Posterior vena cava (tissue), 2 donors: ENCODE data around the gene PFKFB1. TPM values are rescaled to one million over a fixed set of nuclear protein-coding genes. Genes with fewer than 3 reads are reported as not detected.
A peak's percentile ranks its signal among the peaks of the same experiment; 100 is the strongest.

Source experiments
- DNase-seq: peaks from one replicate; pipeline ENCODE4 v3.0.0-alpha.2; 2020; ENCODE audit warnings: low spot score
- intact Hi-C, 2 donors: fragments of 100-400 bp; cut with DNase I; formaldehyde crosslinking; loops; one replicate each; pipeline versions ENCODE4 v1.14.1 to v1.14.2; 2022 to 2023
- total RNA-seq, 2 donors: library from RNA; stranded (reverse); fragmentation: NEBNext Ultra II Directional; extraction: Animal tissue kit (Norgen Biotek cat#: 25700); gene quantifications; one replicate each; pipeline ENCODE4 v1.2.1, GENCODE V29; 2021
- donor health status: DM: yes; HTN: yes; CAD: no.
- donor health status: DM: yes; HTN: yes; CAD: no.

Gene PFKFB1
- total RNA-seq, 2 donors from 2014 or later: 0.14 to 0.42 TPM

- intact Hi-C loops: no loop called here
These were observed 63.5 kb downstream of the PFKFB1 start for GRCh38 chrX:54930291-54931049.

DNA sequence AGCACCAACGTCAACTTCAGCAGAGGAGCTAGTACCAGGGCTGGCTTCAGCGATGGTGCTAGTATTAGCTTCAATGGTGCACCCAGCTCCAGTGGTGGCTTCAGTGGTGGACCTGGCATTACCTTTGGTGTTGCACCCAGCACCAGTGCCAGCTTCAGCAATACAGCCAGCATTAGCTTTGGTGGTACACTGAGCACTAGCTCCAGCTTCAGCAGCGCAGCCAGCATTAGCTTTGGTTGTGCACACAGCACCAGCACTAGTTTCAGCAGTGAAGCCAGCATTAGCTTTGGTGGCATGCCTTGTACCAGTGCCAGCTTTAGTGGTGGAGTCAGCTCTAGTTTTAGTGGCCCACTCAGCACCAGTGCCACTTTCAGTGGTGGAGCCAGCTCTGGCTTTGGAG lies 65.1 kb downstream of the PFKFB1 start:
- intact Hi-C loops: no loop called here
- no peak for DNase-seq

More at GRCh38 chrX:54930291-54931049, 63.5 kb downstream of the PFKFB1 start:
- DNase-seq: no peak

DNA sequence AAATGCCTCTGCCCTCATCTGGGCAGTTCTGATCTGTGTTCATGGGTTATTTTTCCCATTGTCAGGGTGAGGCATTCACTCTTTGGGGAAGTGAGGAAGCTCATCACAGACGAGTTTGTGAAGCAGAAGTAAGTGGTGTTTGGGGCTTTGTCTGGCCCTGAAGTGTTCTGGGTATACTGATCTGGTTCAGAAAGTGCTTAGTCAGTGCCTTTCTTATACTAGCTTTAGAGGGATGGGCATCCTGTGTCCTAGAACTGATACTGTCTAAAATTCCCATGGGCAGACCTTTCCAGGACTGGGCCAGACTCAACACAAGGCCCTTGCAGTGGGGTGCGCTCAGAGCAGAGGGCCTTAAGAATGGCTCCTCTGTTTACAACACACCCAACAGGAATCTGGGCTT lies 67.0 kb downstream of the PFKFB1 start:
- no peak for DNase-seq
- intact Hi-C loops: no loop called here

DNA sequence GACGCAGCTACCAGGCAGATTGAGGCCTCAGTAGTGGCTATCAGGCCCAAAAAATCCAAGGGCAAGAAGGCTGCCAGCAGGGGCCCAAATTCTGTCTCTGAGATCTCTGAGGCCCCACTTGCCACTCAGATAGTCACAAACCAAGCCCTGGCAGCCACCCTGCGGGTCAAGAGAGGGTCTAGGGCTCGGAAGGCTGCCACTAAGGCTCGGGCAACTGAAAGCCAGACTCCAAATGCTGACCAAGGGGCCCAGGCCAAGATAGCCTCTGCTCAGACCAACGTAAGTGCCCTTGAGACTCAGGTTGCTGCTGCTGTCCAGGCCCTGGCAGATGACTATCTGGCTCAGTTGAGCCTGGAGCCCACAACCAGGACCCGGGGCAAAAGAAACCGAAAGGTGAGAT lies 70.6 kb downstream of the PFKFB1 start:
- intact Hi-C loops: no loop called here

GRCh38 chrX:54922547-54922946 lies 71.4 kb downstream of the PFKFB1 start:
- DNase-seq: peak; percentile 40
- intact Hi-C loops: no loop called here

More for the DNA sequence above, 70.6 kb downstream of the PFKFB1 start:
- DNase-seq: no peak

- peak; percentile 89 for DNase-seq
- intact Hi-C loops: no loop called here
These were observed 72.5 kb downstream of the PFKFB1 start for GRCh38 chrX:54921427-54922021.

GRCh38 chrX:54920610-54921426 lies 73.2 kb downstream of the PFKFB1 start, which contains the start of gene TRO:
TSS of gene TRO (plus strand) at chrX:54920824. CDS start at chrX:54922247, 1,423 bp downstream.
- intact Hi-C loops: no loop called here
- DNase-seq: peak; percentile 43

- intact Hi-C loops: no loop called here
- DNase-seq: no peak
These were observed 84.0 kb downstream of the PFKFB1 start for GRCh38 chrX:54909941-54910340.

- intact Hi-C loops: no loop called here
- no peak for DNase-seq
These were observed 99.8 kb downstream of the PFKFB1 start for GRCh38 chrX:54894159-54894558.

DNA sequence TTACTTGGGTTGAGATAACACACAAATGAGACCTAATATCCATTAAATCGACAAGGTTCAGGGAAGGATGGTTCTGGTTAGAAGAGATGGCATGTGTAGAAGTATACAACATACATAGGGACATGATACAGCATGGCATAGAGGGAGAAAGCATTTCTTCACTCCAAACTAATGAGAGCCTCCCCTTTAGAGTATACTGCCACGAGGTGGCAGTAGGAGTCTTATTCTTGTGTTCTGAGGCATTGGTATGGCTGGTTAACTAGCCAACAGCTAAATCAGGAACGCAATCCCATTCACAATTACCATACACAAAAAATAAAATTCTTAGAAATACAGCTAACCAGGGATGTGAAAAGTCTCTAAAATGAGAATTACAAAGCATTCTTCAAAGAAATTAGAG lies 102.4 kb downstream of the PFKFB1 start:
- intact Hi-C loops: no loop called here
- DNase-seq: no peak

DNA sequence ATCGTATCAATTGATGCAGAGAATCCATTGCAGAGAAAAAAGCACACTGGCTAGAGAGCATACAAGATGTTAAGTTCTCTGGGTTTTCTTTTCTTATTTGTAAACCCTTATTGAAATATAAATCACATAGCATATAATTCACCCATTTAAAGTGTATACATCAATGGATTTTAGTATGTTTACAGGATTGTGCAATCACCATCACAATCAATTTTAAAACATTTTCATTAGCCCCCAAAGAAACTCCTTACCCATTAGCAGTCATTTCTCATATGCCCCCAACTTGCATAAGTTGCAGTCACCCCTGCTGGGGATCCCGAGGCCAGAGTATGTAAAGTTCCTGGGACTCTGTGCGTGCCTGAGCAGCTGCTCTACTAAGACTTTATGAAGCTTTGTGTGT lies 108.2 kb downstream of the PFKFB1 start:
- intact Hi-C loops: no loop called here
- no peak for DNase-seq

Other genes with a start within 250 kb of the PFKFB1 start
- not detected for gene ITIH6, start 195.9 kb downstream of the PFKFB1 start, total RNA-seq
- 100 to 1,000 TPM; 137 to 140 TPM for gene MAGED2, start 186.4 kb downstream of the PFKFB1 start, total RNA-seq
- gene TRO, start 73.4 kb downstream of the PFKFB1 start, total RNA-seq: 1 to 10 TPM; 6.7 to 7.7 TPM
- gene APEX2, start 6.2 kb upstream of the PFKFB1 start, total RNA-seq: 10 to 100 TPM in 1 of 2 donors, 1 to 10 TPM in 1; 8.5 to 10.5 TPM
- 10 to 100 TPM in 1 of 2 donors, 1 to 10 TPM in 1; 4.7 to 13.1 TPM for gene ALAS2, start 36.8 kb upstream of the PFKFB1 start, total RNA-seq
- gene PAGE2B, start 80.8 kb upstream of the PFKFB1 start, total RNA-seq: not detected
- not detected for gene PAGE2, start 94.8 kb upstream of the PFKFB1 start, total RNA-seq
- not detected for gene PAGE5, start 226.2 kb upstream of the PFKFB1 start, total RNA-seq